HG03060 (cell line): ENCODE results near the gene PRKAG1.

Source experiments
- ATAC-seq: cut with Tn5 transposase; IDR thresholded peaks from one replicate; pipeline ENCODE4 v1.9.1; 2021; ENCODE audit warnings: low read depth, moderate number of reproducible peaks; ENCODE audit not compliant: unreplicated experiment

The PRKAG1 gene

DNA sequence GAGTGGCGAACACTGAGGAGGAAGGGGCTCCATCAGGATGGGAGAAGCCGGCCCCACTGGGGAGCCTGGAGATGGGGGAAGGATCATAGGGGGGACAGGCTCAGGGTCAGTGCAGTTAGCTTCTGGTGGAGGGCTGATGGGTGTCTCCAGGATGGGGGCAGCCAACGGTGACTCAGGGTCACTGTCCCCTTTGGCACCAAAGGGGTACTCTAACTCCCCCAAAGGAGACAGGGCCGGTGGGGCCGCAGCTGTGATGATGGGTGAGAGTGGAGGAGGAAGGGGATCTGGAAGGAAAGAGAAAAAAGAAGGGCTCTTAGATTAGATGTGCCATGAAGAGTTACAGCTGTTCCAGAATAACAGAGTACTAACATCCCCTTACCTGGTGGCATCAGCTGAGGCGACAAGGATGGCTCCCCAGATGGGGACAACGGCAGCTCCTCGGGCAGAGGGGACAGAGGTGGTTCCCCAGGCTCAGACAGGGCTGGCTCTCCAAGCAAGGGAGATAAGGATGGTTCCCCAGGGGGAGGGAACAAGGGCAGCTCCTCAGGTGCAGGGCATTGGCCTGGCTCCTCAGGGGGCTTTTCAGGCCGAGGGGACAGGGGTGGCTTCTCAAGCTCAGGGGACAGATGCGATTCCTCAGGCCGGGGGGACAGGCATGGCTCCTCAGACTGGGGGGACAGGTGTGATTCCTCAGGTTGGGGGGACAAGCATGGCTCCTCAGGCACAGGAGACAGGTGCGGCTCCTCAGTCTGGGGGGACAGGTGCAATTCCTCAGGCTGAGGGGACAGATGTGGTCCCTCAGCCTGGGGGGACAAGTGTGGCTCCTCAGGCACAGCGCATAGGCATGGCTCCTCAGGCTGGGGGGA lies 32.2 kb upstream of the PRKAG1 start:
- ATAC-seq, result no peak

DNA sequence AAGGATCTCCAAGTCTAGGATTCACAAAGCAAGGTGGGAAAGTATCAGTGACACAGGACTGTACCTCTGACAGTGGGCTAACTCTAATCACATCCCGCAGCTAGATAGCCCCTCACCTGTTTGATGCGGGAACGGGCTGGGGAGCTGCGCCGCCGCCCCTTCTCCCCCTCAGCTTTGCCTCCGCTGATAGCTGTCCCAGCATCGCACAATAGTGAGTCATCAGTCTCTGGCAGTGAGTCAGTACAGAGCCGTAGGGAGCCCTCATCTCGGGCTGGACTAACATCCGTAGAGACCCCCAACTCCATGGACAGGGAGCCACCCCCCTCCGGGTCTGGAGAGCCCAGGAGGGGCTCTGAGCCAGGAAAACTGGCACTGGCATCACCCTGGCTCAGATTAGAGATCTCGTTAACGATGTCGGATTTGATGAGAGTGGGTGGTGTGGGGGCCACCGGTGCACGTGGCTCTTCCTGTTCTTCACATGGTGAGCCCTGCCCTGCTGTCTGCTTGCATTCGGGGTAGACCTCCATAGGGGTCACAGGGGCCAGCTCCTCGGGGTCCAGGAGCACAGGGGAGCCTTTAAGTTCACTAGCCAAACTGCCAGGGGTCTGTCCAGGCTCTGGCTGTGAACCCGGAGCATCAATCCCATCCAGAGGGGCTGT lies 31.1 kb upstream of the PRKAG1 start:
- no peak for ATAC-seq

DNA sequence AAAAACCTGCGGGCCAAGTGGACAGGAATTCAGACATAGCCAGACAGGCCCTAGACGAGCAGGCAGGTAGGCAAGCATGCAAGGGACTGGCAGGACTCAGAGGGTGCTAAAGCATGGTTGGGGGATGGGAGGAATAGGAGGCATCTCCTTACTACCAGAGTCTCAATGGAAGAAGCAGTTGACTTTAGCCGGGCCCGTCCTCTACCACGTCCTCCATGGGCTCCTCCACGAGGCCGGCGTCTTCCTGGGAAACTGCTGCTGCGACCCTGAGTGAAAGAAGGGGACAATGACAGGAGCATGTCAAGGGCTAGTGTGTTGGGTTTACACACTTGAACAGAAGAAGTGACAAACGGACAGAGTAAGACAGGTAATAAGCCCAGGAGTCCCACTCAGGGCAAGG lies 30.4 kb upstream of the PRKAG1 start:
- ATAC-seq, result no peak

GRCh38 chr12:49046129-49046895 lies 27.7 kb upstream of the PRKAG1 start:
- no peak for ATAC-seq

DNA sequence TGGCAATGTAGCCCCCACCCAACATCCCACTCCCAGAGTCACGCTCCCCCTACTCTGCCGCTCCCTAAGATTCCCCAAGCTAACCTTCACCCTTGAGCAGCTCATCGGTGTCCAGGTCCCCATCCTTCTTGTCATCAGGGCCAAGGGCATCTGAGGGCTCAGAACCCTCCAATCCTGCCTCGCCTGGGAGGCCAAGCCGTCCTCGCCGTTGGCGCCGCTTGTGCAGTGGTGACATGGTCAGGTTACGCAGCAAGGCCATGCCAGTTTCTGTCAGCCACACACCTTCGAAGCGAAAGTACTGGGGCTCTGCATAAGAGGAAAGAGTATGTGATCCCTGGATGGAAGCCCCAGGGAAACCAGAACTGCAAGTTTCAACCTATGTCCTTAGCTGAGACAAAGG lies 26.1 kb upstream of the PRKAG1 start:
- no peak for ATAC-seq

DNA sequence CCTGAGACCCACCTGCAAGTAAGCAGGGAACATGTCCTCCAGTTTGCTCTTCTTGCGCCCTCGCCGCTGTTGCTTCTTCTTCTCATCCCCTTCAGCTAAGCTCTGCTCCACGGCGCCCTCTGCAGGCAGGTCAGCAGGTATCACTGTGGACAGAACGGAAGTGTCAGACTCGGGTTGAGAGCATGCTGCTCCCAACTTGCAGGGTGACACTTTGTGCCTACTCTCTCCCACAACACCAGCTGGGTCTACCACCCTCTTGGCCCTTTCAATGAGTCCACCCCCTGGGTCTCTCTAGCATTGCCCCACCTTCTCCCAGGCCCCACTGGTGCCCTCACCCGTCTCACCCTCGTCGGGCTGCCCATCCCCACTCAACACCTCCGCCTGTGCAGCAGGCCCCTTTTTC lies 25.3 kb upstream of the PRKAG1 start:
- no peak for ATAC-seq

DNA sequence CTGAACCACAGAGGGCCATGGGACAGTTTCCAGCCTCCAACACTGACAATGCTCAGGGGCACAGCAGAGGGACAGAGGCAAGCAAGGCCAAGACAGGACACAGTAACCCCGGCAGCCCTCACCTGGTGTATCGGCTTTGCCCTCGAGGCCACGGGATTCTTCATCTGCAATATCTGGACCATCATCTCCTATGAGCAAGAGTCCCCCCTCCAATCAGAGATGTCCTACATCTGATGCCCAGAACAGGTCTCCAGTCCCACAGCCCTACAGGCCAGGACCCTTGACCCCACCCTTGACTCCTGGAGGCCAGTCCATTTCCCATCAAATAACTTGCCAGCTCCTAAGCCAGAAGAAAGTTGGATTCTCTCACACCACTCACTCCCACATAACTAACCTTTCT lies 24.7 kb upstream of the PRKAG1 start:
- ATAC-seq, result no peak

DNA sequence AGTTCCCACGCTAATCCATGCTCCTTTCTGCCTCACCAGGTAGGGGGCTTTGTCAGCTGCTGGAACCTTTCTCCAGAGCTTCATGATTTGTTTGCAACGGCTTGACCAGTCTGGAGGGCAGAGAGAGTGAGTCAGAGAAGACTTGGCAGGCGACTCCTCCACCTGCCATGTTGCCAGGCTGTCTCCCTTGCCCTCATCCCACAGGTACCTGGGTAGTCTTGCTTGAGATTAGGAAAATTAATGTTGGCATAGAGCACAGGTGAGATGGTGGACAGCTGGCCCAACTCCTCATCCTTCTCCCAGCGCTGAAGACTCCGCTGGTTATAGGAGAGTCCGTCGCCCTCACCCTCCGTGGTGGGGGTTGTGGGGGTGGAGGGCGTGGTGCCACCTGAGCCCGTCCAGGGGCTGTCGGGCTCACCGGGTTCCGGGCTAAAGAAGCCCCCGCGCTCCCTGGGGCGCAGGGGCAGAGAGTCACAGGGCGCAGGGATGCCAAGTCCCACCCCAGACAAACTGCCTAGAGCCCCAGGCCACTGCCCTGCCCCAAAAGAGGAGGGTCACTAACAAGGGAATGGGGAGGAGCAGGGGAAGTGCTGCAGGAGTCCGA lies 23.4 kb upstream of the PRKAG1 start:
- ATAC-seq, result no peak

- no peak for ATAC-seq
These were observed 22.7 kb upstream of the PRKAG1 start for GRCh38 chr12:49041036-49041880.

DNA sequence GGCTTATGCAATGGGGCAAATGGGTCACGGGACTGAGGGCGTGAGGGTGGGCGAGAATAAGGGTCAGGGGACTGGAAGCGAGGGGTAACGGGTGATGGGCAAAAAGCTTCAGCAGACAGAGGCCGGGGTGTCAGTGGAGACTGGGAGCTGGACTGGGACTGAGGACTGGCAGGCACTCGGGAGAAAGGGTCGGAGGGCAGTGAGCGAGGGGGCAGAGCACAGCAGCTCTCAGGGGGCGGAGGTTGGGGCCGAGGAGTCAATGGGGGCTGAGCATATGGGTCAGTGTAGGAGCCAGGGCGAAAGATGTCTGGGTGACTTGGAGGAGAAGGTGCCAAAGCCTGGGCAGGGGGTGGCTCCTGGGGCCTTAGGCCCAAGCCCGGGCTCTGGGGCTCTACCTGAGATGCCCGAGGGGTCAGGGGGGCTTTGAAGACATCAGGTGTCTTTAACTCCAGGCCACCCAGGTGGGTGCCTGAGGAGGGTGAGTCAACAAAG lies 21.8 kb upstream of the PRKAG1 start:
- ATAC-seq, result no peak

DNA sequence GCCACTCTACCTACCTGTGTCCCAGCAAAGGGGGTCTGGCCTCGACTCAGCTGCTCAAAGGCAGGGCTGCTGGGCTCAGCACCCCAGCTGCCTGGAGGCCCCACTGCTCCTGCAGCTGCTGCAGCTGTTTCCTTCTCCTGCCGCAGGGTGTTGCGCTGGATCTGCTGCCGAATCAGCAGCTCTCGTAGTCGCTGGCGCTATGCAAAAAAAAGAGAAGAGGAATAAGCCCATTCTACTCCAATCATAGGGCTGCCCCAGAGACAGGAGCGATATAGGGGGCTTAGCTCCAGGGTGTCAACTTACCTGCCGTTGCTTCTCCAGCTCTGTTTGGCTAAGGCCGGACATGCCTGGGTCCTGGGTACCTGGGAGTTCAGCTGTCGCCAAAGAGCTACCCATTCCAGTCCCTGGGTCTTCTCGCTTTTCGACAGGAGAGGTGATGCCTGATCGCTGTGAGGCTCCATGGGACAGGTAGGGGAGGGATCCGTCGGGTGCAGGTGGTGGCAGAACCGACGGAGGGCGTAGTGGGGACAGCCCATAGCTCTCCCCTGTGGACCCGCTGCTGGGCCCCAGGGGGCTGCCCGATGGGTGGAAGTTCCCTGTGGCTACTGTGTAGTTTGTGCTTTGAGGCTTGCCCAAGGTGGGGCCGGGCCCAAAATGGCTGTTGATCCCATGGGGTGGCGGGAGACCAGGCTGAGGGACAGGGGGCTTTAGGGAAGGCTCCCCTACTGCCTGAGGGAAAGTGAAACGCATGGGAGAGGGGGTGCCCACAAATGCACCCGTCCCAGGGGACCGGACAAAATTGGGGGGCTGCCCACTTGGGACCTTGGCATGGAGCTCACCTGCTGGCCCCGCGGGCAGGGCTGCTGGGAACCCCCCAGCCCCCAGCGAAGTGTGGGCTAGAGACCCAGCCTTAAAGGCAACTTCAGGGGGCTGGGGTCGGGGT lies 21.1 kb upstream of the PRKAG1 start:
- no peak for ATAC-seq

- ATAC-seq, result no peak
These were observed 19.8 kb upstream of the PRKAG1 start for GRCh38 chr12:49038291-49038955.

GRCh38 chr12:49037947-49038237 lies 19.3 kb upstream of the PRKAG1 start:
- no peak for ATAC-seq

DNA sequence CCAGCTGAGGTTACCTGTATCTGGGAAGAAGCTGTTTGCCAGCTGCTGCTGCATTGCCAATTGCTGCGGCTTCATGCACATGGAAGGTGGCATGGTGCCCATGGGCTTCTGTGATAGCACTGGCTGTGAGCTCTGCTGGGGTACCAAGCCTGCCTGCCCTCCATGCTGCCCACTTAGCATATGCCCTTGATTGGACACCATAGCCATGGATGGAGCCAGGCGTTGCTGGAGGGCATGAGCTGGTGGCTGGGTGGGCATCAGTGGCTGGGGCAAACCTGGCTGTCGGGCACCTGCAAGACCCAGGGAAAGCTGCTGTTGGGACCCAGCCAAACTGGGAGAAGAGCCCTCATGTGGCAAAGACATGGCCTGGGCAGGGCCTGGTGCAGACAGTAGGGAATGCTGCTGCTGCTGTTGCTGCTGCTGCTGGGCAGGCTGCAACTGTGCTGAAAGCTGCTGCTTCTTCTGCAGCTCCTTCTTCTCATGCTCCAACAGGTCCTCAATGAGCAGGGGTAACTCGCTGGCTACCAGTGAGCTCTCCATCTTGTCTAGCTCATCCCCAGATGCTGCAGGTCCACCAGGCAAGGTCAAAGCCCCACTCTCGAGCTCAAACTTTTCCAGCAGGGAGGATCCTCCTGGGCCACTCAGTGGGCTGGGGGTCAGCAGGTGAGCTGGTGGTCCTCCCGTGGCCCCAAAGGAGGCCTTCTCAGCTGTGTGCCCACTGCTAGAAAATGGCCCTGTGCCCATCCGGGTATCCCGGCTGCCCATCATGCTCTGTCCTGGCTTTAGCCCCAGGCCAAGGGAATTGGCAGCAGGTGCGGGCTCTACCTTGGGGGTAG lies 18.8 kb upstream of the PRKAG1 start:
- ATAC-seq, result no peak

GRCh38 chr12:49036029-49036428 lies 17.5 kb upstream of the PRKAG1 start:
- ATAC-seq, result no peak

- no peak for ATAC-seq
These were observed 15.7 kb upstream of the PRKAG1 start for GRCh38 chr12:49034286-49034622.

DNA sequence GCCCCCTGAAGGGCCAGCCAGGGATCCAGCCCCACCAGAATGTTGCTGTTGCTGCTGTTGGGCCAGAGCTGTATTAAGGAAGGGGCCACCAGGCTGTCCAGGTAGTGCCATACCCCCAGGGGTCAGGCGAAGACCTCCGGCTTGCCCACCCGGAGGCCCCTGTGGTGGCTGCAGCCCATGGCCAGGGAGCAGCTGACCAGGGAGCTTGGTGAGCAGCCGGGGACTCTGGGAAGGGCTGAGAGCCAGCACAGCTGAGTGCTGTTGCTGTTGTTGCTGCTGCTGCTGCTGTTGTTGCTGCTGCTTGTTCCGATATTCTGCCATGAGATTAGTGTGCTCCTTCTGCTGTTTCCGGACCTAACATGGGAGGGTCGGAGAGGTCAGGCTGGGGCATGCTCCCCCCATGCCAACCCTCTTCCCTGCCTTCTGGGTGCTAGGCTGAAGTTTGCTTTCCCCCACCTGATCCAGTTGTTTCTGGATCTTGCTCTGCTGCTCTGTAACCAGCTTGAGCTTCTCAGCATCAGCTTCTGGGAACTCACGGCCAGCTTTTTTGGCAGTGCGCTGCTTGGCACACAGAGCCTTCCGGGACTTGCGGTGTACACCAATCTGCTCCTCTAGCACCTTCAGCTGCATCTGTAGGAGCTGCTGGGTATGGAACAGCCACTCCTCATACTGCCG lies 15.2 kb upstream of the PRKAG1 start:
- ATAC-seq, result no peak
